H1 (cell line): ENCODE data around the gene NDUFA5. TPM values are rescaled to one million over a fixed set of nuclear protein-coding genes. Genes with fewer than 3 reads are reported as not detected.

Experiments
- CTCF ChIA-PET: fragments of 300-600 bp; sonication (Branson Sonifier 250); formaldehyde crosslinking; loops from one replicate; lab custom pipeline; 2021; ENCODE audit not compliant: partially characterized antibody; lab: Charles Lee
- POLR2A ChIA-PET: fragments of 300-600 bp; sonication (Branson Sonifier 250); formaldehyde crosslinking; loops from one replicate; lab custom pipeline; 2021; ENCODE audit warnings: inconsistent platforms; ENCODE audit not compliant: partially characterized antibody; lab: Charles Lee
- DNase-seq, 2 experiments: peaks; one replicate each; pipeline versions ENCODE4 v3.0.0 to v3.0.0-alpha.2; 2010 to 2022; ENCODE audit warnings: low spot score in 2 of 2, low read depth in 1 of 2, mixed read lengths in 1 of 2
- FAIRE-seq: peaks from 2 replicates; lab custom pipeline; 2011; peaks lifted over from hg19 to GRCh38; lab: Jason Lieb, UNC
- H2AFZ ChIP-seq: 2 replicates; pipeline ENCODE4 v1.8.1; 2012; ENCODE audit warnings: low read length, inconsistent platforms
- H2AK5ac ChIP-seq: 2 replicates; pipeline ENCODE4 v1.6.1; 2013; ENCODE audit warnings: low read depth, low read length
- H2BK120ac ChIP-seq: replicated peaks from 2 replicates; pipeline ENCODE3; 2013; ENCODE audit warnings: low read depth, low read length, inconsistent platforms
- H2BK12ac ChIP-seq: 2 replicates; pipeline ENCODE4 v1.6.1; 2013; ENCODE audit warnings: low read depth, low read length
- H2BK15ac ChIP-seq: 2 replicates; pipeline ENCODE4 v1.6.1; 2013; ENCODE audit warnings: low read length
- H2BK20ac ChIP-seq: 2 replicates; pipeline ENCODE4 v1.6.1; 2013; ENCODE audit warnings: low read length
- H2BK5ac ChIP-seq: 2 replicates; pipeline ENCODE4 v1.6.1; 2013; ENCODE audit warnings: low read depth, low read length
- H3K14ac ChIP-seq: 2 replicates; pipeline ENCODE4 v1.6.1; 2013; ENCODE audit warnings: inconsistent platforms; ENCODE audit not compliant: insufficient read length
- H3K18ac ChIP-seq: 2 replicates; pipeline ENCODE4 v1.6.1; 2013; ENCODE audit warnings: low read length; ENCODE audit errors: extremely low read depth
- H3K23ac ChIP-seq: 2 replicates; pipeline ENCODE4 v1.6.1; 2013; ENCODE audit warnings: inconsistent platforms; ENCODE audit not compliant: insufficient read length
- H3K23me2 ChIP-seq: 2 replicates; pipeline ENCODE4 v1.6.1; 2013; ENCODE audit warnings: low read depth, low read length
- H3K27ac ChIP-seq: 2 replicates; pipeline ENCODE4 v1.6.1; 2011; ENCODE audit warnings: low read depth, low read length, inconsistent platforms
- H3K27me3 ChIP-seq, 4 experiments: replicated peaks in 1 of 4; 1 replicate in 1 of 4; 2 replicates in 3 of 4; pipeline versions ENCODE4 v1.6.1 to v1.8.1; 2011 to 2013; ENCODE audit warnings: low read length in 3 of 4, mild to moderate bottlenecking in 3 of 4, inconsistent platforms in 2 of 4, mixed read lengths in 2 of 4, moderate library complexity in 1 of 4; ENCODE audit not compliant: control insufficient read depth in 3 of 4, insufficient read depth in 3 of 4; ENCODE audit errors: extremely low read depth in 1 of 4
- H3K36me3 ChIP-seq, 4 experiments: 2 replicates each; pipeline versions ENCODE4 v1.6.1 to v1.8.1; 2011 to 2013; ENCODE audit warnings: mild to moderate bottlenecking in 4 of 4, low read length in 3 of 4, moderate library complexity in 2 of 4, control low read depth in 1 of 4, inconsistent platforms in 1 of 4; ENCODE audit not compliant: insufficient read depth in 4 of 4, control insufficient read depth in 2 of 4
- H3K4ac ChIP-seq: replicated peaks from 2 replicates; pipeline ENCODE3; 2013; ENCODE audit warnings: low read length, low read depth, mixed read lengths, inconsistent platforms; ENCODE audit not compliant: insufficient read length
- H3K4me1 ChIP-seq, 4 experiments: replicated peaks in 1 of 4; 1 replicate in 1 of 4; 2 replicates in 3 of 4; pipeline versions ENCODE4 v1.6.1 to v1.8.1; 2011 to 2013; ENCODE audit warnings: low read length in 3 of 4, inconsistent platforms in 2 of 4, mixed read lengths in 1 of 4; ENCODE audit not compliant: insufficient read depth in 4 of 4, control insufficient read depth in 3 of 4
- H3K4me2 ChIP-seq, 2 experiments: 2 replicates each; pipeline versions ENCODE4 v1.6.1 to v1.8.1; 2011 to 2013; ENCODE audit warnings: low read depth in 2 of 2, low read length in 2 of 2, control low read depth in 1 of 2, inconsistent platforms in 1 of 2, mild to moderate bottlenecking in 1 of 2; ENCODE audit not compliant: insufficient read depth in 1 of 2
- H3K4me3 ChIP-seq, 4 experiments: fragments of 200-600, 300-600 bp in 1 of 4; sonication (generic), shearing (Covaris generic), sonication (Bioruptor Twin) in 1 of 4; 2 replicates each; pipeline versions ENCODE4 v1.5.1 to v1.8.1; 2011 to 2016; ENCODE audit warnings: low read length in 4 of 4, low read depth in 3 of 4, control low read depth in 2 of 4, inconsistent platforms in 2 of 4, mild to moderate bottlenecking in 2 of 4, mixed read lengths in 1 of 4, moderate library complexity in 1 of 4; ENCODE audit not compliant: insufficient read depth in 2 of 4; ENCODE audit errors: extremely low read depth in 1 of 4
- H3K56ac ChIP-seq: replicated peaks from 2 replicates; pipeline ENCODE3; 2013; ENCODE audit warnings: low read depth, mild to moderate bottlenecking, mixed read lengths, low read length, inconsistent platforms; ENCODE audit not compliant: insufficient read length
- H3K79me1 ChIP-seq: 2 replicates; pipeline ENCODE4 v1.6.1; 2013; ENCODE audit warnings: low read depth, low read length, control low read depth
- H3K79me2 ChIP-seq, 2 experiments: 2 replicates each; pipeline versions ENCODE4 v1.6.1 to v1.8.1; 2012 to 2013; ENCODE audit warnings: low read length in 2 of 2, mild to moderate bottlenecking in 2 of 2, inconsistent platforms in 1 of 2; ENCODE audit not compliant: insufficient read depth in 2 of 2, control insufficient read depth in 1 of 2
- H3K9ac ChIP-seq, 4 experiments: replicated peaks in 1 of 4; 1 replicate in 1 of 4; 2 replicates in 3 of 4; pipeline versions ENCODE4 v1.6.1 to v1.8.1; 2011 to 2013; ENCODE audit warnings: low read depth in 3 of 4, low read length in 3 of 4, control low read depth in 2 of 4, mild to moderate bottlenecking in 2 of 4, moderate library complexity in 2 of 4, inconsistent platforms in 1 of 4; ENCODE audit errors: extremely low read depth in 1 of 4
- H3K9me3 ChIP-seq, 2 experiments: 2 replicates each; pipeline versions ENCODE4 v1.6.1 to v1.8.1; 2012 to 2013; ENCODE audit warnings: mild to moderate bottlenecking in 2 of 2, moderate library complexity in 2 of 2, control low read depth in 1 of 2, inconsistent platforms in 1 of 2, low read depth in 1 of 2, low read length in 1 of 2, mixed read lengths in 1 of 2; ENCODE audit not compliant: insufficient read depth in 2 of 2
- H4K20me1 ChIP-seq, 2 experiments: replicated peaks in 1 of 2; 2 replicates each; pipeline versions ENCODE3 to v1.8.1; 2011 to 2013; ENCODE audit warnings: inconsistent platforms in 2 of 2, low read length in 2 of 2, mild to moderate bottlenecking in 1 of 2; ENCODE audit not compliant: insufficient read depth in 2 of 2, control insufficient read depth in 1 of 2
- H4K5ac ChIP-seq: 2 replicates; pipeline ENCODE4 v1.6.1; 2013; ENCODE audit warnings: low read length, low read depth, mixed read lengths, inconsistent platforms; ENCODE audit not compliant: insufficient read length
- H4K8ac ChIP-seq: 2 replicates; pipeline ENCODE4 v1.8.0; 2013; ENCODE audit warnings: mild to moderate bottlenecking, moderate library complexity, low read length, inconsistent platforms; ENCODE audit not compliant: insufficient read depth; ENCODE audit errors: extremely low read depth
- H4K91ac ChIP-seq: replicated peaks from 2 replicates; pipeline ENCODE3; 2013; ENCODE audit warnings: low read length, mixed read lengths, inconsistent platforms; ENCODE audit not compliant: insufficient read length
- CREB1 ChIP-seq: IDR thresholded peaks from 2 replicates; pipeline ENCODE4 v1.6.1; 2012; ENCODE audit warnings: inconsistent platforms
- JUND ChIP-seq: IDR thresholded peaks from 2 replicates; pipeline ENCODE4 v1.6.1; 2011; ENCODE audit warnings: mild to moderate bottlenecking, improper control_type of control experiment, low read length
- NANOG ChIP-seq: IDR thresholded peaks from 2 replicates; pipeline ENCODE4 v1.6.1; 2011; ENCODE audit warnings: low read length, low read depth, mild to moderate bottlenecking, inconsistent platforms; ENCODE audit not compliant: insufficient read depth, poor library complexity, severe bottlenecking
- POLR2A ChIP-seq, 2 experiments: IDR thresholded peaks; 1 replicate in 1 of 2; 2 replicates in 1 of 2; pipeline ENCODE4 v1.6.1; 2011; ENCODE audit warnings: low read depth in 2 of 2, low read length in 2 of 2, mild to moderate bottlenecking in 2 of 2; ENCODE audit errors: control extremely low read depth in 1 of 2
- SIN3A ChIP-seq, 2 experiments: IDR thresholded peaks in 1 of 2; conservative IDR thresholded peaks in 1 of 2; 2 replicates each; pipeline ENCODE4 v1.6.1; 2011 to 2012; ENCODE audit warnings: low read length in 2 of 2, improper control_type of control experiment in 1 of 2, low read depth in 1 of 2, mild to moderate bottlenecking in 1 of 2
- SIX5 ChIP-seq: IDR thresholded peaks from 2 replicates; pipeline ENCODE4 v1.6.1; 2011; ENCODE audit warnings: mild to moderate bottlenecking, low read depth, low read length
- WGBS, 2 experiments: shearing (Covaris generic) in 1 of 2; methylation state at CpG; one replicate each; pipeline versions ENCODE4 v1.1.6 to v1.1.7; 2013 to 2015; ENCODE audit warnings: low lambda C conversion rate in 2 of 2, mixed read lengths in 2 of 2, inconsistent platforms in 1 of 2, low coverage in 1 of 2, missing lambda C conversion rate in 1 of 2; ENCODE audit not compliant: insufficient replicate concordance in 2 of 2, insufficient coverage in 1 of 2, insufficient read length in 1 of 2; ENCODE audit errors: extremely low coverage in 1 of 2, missing lambda C conversion rate in 1 of 2; 5-methylcytosine and 5-hydroxymethylcytosine counted together
- polyA plus RNA-seq, 7 experiments: library from polyadenylated mRNA; depleted of rRNA in 3 of 7; stranded (reverse) in 5 of 7; unstranded in 2 of 7; fragments of >200 nt in 5 of 7; fragments of 200-250 nt in 2 of 7; gene quantifications; 1 replicate in 5 of 7; 2 replicates in 1 of 7; 4 replicates in 1 of 7; pipeline versions ENCODE4 v1.2.1 to v1.2.3, GENCODE V29; 2011 to 2013; ENCODE audit warnings: missing spikeins in 2 of 7, mixed read lengths in 2 of 7
- total RNA-seq: library from RNA; stranded (reverse); fragmentation: NEBNext Ultra II Directional; extraction: Animal tissue kit (Norgen Biotek cat#: 25700); gene quantifications from 2 replicates; pipeline ENCODE4 v1.2.1, GENCODE V29; 2021
- TF ChIP-seq, protein P1 (sequence below), 3 experiments: IDR thresholded peaks; 1 replicate in 2 of 3; 2 replicates in 1 of 3; pipeline versions ENCODE4 v1.5.1 to v1.6.1; 2011; ENCODE audit warnings: low read length in 3 of 3, mild to moderate bottlenecking in 3 of 3, inconsistent platforms in 2 of 3, low read depth in 1 of 3, moderate library complexity in 1 of 3; ENCODE audit not compliant: insufficient read depth in 1 of 3; ENCODE audit errors: control extremely low read depth in 1 of 3

Gene NDUFA5
- total and polyA plus RNA-seq, 2 of the 8 experiments (the other 6 are each of a cell fraction or from before 2014, with no cell fraction given): 7.6 to 76.3 TPM

DNA sequence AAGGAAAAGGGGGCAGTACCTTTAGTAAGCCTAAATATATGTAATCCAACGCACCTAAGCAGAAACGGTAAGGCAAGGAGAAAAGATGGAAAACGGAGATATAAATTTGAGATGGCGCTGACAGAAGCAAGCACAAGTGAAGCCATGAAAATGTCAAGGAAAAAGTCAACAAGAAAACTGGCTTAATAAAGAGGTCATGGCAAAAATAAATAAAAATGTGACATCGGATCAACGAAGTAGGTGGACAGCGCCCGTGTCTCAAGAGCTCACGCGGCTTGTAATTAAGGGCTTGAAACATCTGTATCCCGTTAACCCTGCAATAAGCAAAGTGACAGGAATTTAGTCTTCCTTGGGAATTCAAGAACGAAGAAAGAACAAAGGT lies 611 bp downstream of the NDUFA5 start:
- no peak overlapping the region for H2BK20ac ChIP-seq
- peaks cover 0 to 6% (median under 1%) of the 10 kb centered on the region in 4 experiments; a peak in 2 of 7 replicates for H3K4me1 ChIP-seq
- H2BK12ac ChIP-seq: no peak overlapping the region; the same call in 1 of the 2 replicates
- no peak overlapping the region for H2AK5ac ChIP-seq
- WGBS, 2 experiments: 10% methylated on average over 12 of the region's 12 CpGs; no CpG with 5 or more reads in 1 of the 2 experiments
- no peak overlapping the region for H3K4ac ChIP-seq
- no peak for FAIRE-seq
- CTCF ChIA-PET: interaction anchor here (0.7 to 1.1 kb wide), 2 partner anchors 14 to 39 kb away, joined by 4 read pairs; no protein-coding TSS in a partner anchor
- no peak for TF ChIP-seq CREB1
- no peak for TF ChIP-seq POLR2A (IDR thresholded peaks at IDR 0.05; ENCODE audit: control extremely low read depth in 1 of 2, low read depth in 2 of 2, low read length in 2 of 2)
- TF ChIP-seq, protein P1, sequence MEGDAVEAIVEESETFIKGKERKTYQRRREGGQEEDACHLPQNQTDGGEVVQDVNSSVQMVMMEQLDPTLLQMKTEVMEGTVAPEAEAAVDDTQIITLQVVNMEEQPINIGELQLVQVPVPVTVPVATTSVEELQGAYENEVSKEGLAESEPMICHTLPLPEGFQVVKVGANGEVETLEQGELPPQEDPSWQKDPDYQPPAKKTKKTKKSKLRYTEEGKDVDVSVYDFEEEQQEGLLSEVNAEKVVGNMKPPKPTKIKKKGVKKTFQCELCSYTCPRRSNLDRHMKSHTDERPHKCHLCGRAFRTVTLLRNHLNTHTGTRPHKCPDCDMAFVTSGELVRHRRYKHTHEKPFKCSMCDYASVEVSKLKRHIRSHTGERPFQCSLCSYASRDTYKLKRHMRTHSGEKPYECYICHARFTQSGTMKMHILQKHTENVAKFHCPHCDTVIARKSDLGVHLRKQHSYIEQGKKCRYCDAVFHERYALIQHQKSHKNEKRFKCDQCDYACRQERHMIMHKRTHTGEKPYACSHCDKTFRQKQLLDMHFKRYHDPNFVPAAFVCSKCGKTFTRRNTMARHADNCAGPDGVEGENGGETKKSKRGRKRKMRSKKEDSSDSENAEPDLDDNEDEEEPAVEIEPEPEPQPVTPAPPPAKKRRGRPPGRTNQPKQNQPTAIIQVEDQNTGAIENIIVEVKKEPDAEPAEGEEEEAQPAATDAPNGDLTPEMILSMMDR (IDR thresholded peaks at IDR 0.05; ENCODE audit: control extremely low read depth in 1 of 3, insufficient read depth in 1 of 3, low read depth in 1 of 3, low read length in 3 of 3): no peak
- no peak for TF ChIP-seq JUND
- no peak for TF ChIP-seq NANOG
- TF ChIP-seq SIX5: no peak
- TF ChIP-seq SIN3A (conservative IDR thresholded peaks at IDR 0.05 in 1 of 2, IDR thresholded peaks at IDR 0.05 in 1 of 2; ENCODE audit: low read depth in 1 of 2, low read length in 2 of 2): 0 out of 4 replicates have a peak, but pooled peaks of 1 of the 2 experiments have one; percentile 65
- TF ChIP-seq, all 59 proteins: peak for 1
- no peaks in the 10 kb centered on the region for H3K9me3 ChIP-seq
- POLR2A ChIA-PET: interaction anchor here (1.3 to 1.4 kb wide), 5 partner anchors 8 to 28 kb away, joined by 3 to 6 read pairs (median 4); no protein-coding TSS in a partner anchor
- peak overlapping the region; percentile 67 to 77 for H3K4me2 ChIP-seq
- no peak overlapping the region for H3K14ac ChIP-seq
- H3K79me1 ChIP-seq: peaks cover 2% of the 10 kb centered on the region; the same call in 1 of the 2 replicates
- peaks cover 0 to 13% (median 3%) of the 10 kb centered on the region in 4 experiments; a peak in 3 of 8 replicates for H3K36me3 ChIP-seq
- H3K23ac ChIP-seq: no peak overlapping the region
- no peak overlapping the region for H3K18ac ChIP-seq
- peaks cover 7% of the 10 kb centered on the region for H3K23me2 ChIP-seq
- peak overlapping the region; percentile 77 for H3K27ac ChIP-seq
- no peak overlapping the region for H2BK120ac ChIP-seq
- peak overlapping the region in 3 of 4 experiments; percentile 86 to 96 (median 93); a peak in 6 of 7 replicates for H3K9ac ChIP-seq
- H4K8ac ChIP-seq: no peak overlapping the region
- H2BK15ac ChIP-seq: no peak overlapping the region
- H4K91ac ChIP-seq: no peak overlapping the region
- no peak for DNase-seq
- H3K4me3 ChIP-seq: peak overlapping the region; percentile 97 to 100 (median 98)
- H2AFZ ChIP-seq: peak overlapping the region; percentile 85; the same call in 1 of the 2 replicates
- H3K56ac ChIP-seq: no peak overlapping the region
- H4K5ac ChIP-seq: no peak overlapping the region
- H2BK5ac ChIP-seq: peak overlapping the region; percentile 82; the same call in 1 of the 2 replicates
- H3K27me3 ChIP-seq: no peaks in the 10 kb centered on the region
- H3K79me2 ChIP-seq: peaks cover 10 to 39% of the 10 kb centered on the region in 2 experiments
- H4K20me1 ChIP-seq: no peaks in the 10 kb centered on the region
